OCI-LY7 (cell line): ENCODE data around the gene DNAJA3.

ENCODE experiments used
- EZH2phosphoT487 ChIP-seq: fragments of 200-600 bp; sonication (generic); IDR thresholded peaks from 2 replicates; pipeline ENCODE4 v1.6.1; 2018; ENCODE audit warnings: low read depth, borderline replicate concordance, mild to moderate bottlenecking, mixed run types, antibody characterized with exemption, low read length, moderate library complexity, mixed read lengths
- TF ChIP-seq, protein P1 (sequence below): fragments of 200-600 bp; sonication (generic); conservative IDR thresholded peaks from 2 replicates; pipeline ENCODE4 v1.5.1; 2014; ENCODE audit warnings: mild to moderate bottlenecking, antibody characterized with exemption, low read length, moderate library complexity, mixed read lengths

DNA sequence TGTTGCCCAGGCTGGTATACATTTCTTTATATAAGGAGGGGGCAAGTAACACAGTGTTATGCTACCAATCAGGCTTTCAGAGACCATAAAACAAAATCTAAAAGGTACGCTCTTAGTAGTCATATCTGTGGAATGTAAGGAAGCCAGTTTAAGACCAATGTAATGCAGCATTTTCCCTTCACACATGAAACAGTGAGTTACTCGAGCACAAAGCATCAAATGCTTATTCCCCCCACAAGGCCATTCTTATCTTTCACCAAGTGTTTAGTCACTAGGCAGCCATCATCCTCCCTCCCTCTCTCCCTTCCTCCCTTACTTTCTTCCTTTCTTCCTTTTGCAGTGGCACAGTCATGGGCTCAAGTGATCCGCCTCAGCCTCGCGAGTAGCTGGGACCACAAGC is 63.4 kb downstream of the DNAJA3 start:
- TF ChIP-seq, protein P1, sequence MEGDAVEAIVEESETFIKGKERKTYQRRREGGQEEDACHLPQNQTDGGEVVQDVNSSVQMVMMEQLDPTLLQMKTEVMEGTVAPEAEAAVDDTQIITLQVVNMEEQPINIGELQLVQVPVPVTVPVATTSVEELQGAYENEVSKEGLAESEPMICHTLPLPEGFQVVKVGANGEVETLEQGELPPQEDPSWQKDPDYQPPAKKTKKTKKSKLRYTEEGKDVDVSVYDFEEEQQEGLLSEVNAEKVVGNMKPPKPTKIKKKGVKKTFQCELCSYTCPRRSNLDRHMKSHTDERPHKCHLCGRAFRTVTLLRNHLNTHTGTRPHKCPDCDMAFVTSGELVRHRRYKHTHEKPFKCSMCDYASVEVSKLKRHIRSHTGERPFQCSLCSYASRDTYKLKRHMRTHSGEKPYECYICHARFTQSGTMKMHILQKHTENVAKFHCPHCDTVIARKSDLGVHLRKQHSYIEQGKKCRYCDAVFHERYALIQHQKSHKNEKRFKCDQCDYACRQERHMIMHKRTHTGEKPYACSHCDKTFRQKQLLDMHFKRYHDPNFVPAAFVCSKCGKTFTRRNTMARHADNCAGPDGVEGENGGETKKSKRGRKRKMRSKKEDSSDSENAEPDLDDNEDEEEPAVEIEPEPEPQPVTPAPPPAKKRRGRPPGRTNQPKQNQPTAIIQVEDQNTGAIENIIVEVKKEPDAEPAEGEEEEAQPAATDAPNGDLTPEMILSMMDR, result no peak
- no peak for TF ChIP-seq EZH2phosphoT487
